ENCODE measurements around the gene CCDC197.

CCDC197 gene

GRCh38 chr14:93977790-93978581 is 19.1 kb upstream of the CCDC197 start:
- Histone ChIP-seq H3K4me3 (ENCODE audit: control insufficient read depth in 1 of 7, extremely low read depth in 1 of 7, insufficient read depth in 4 of 7, low read depth in 2 of 7, low read length in 6 of 7) (no peak overlapping the region), H3K27ac (ENCODE audit: insufficient read depth in 1 of 2, low read depth in 1 of 2, low read length in 2 of 2, poor library complexity in 1 of 2, severe bottlenecking in 2 of 2) (no peak overlapping the region), H3K36me3 (ENCODE audit: control insufficient read depth in 4 of 4, insufficient read depth in 4 of 4, low read length in 3 of 4) (no peaks in the 10 kb centered on the region), H3K9me3 (ENCODE audit: control extremely low read depth in 1 of 5, control insufficient read depth in 4 of 5, insufficient read depth in 2 of 5, low read depth in 1 of 5, low read length in 4 of 5) (peaks cover 0 to 11% (median 3%) of the 10 kb centered on the region in 5 experiments), H3K4me1 (ENCODE audit: control extremely low read depth in 1 of 4, control insufficient read depth in 4 of 4, insufficient read depth in 4 of 4, low read length in 3 of 4) (peaks cover 0 to 18% (median 10%) of the 10 kb centered on the region in 4 experiments), H3K27me3 (replicated peaks in 2 of 5; ENCODE audit: control insufficient read depth in 4 of 5, insufficient read depth in 5 of 5, low read length in 4 of 5) (no peaks in the 10 kb centered on the region)
- ChIA-PET POLR2A (no interaction called here), CTCF (interaction anchor here (0.9 to 30.4 kb wide), 4 partner anchors 13 to 35 kb away, joined by 3 to 632 read pairs (median 66); partner anchors contain the start of gene CCDC197)
- 93% methylated on average over 8 of the region's 11 CpGs for WGBS (ENCODE audit: insufficient coverage)
- peak in 2 of 3 donors; percentile 60 to 63 for DNase-seq

GRCh38 chr14:93978735-93979134 is 18.4 kb upstream of the CCDC197 start:
- DNase-seq: no peak

GRCh38 chr14:93980456-93981201 is 16.5 kb upstream of the CCDC197 start:
- ChIA-PET POLR2A (no interaction called here), CTCF (interaction anchor here (1.1 to 30.4 kb wide), 3 partner anchors 10 to 37 kb away, joined by 4 to 632 read pairs (median 130); partner anchors contain the start of gene CCDC197)
- H3K4me3 ChIP-seq (ENCODE audit: control insufficient read depth in 1 of 7, extremely low read depth in 1 of 7, insufficient read depth in 4 of 7, low read depth in 2 of 7, low read length in 6 of 7): no peak overlapping the region
- WGBS (ENCODE audit: insufficient coverage): 94% methylated on average over 9 of the region's 11 CpGs
- DNase-seq: no peak
- H3K27ac ChIP-seq (ENCODE audit: insufficient read depth in 1 of 2, low read depth in 1 of 2, low read length in 2 of 2, poor library complexity in 1 of 2, severe bottlenecking in 2 of 2): no peak overlapping the region
- peaks cover 0 to 1% (median 0%) of the 10 kb centered on the region in 5 experiments for H3K27me3 ChIP-seq (replicated peaks in 2 of 5; ENCODE audit: control insufficient read depth in 4 of 5, insufficient read depth in 5 of 5, low read length in 4 of 5)
- peaks cover 0 to 18% (median 10%) of the 10 kb centered on the region in 4 experiments for H3K4me1 ChIP-seq (ENCODE audit: control extremely low read depth in 1 of 4, control insufficient read depth in 4 of 4, insufficient read depth in 4 of 4, low read length in 3 of 4)
- no peaks in the 10 kb centered on the region for H3K36me3 ChIP-seq (ENCODE audit: control insufficient read depth in 4 of 4, insufficient read depth in 4 of 4, low read length in 3 of 4)
- peaks cover 0 to 11% (median 3%) of the 10 kb centered on the region in 5 experiments for H3K9me3 ChIP-seq (ENCODE audit: control extremely low read depth in 1 of 5, control insufficient read depth in 4 of 5, insufficient read depth in 2 of 5, low read depth in 1 of 5, low read length in 4 of 5)

More at GRCh38 chr14:93978735-93979134, 18.4 kb upstream of the CCDC197 start:
- peaks cover 0 to 18% (median 10%) of the 10 kb centered on the region in 4 experiments for H3K4me1 ChIP-seq (ENCODE audit: control extremely low read depth in 1 of 4, control insufficient read depth in 4 of 4, insufficient read depth in 4 of 4, low read length in 3 of 4)
- no peak overlapping the region for H3K4me3 ChIP-seq (ENCODE audit: control insufficient read depth in 1 of 7, extremely low read depth in 1 of 7, insufficient read depth in 4 of 7, low read depth in 2 of 7, low read length in 6 of 7)
- 100% methylated on average over 4 of the region's 4 CpGs for WGBS (ENCODE audit: insufficient coverage)
- H3K27me3 ChIP-seq (replicated peaks in 2 of 5; ENCODE audit: control insufficient read depth in 4 of 5, insufficient read depth in 5 of 5, low read length in 4 of 5): no peaks in the 10 kb centered on the region
- no peak overlapping the region for H3K27ac ChIP-seq (ENCODE audit: insufficient read depth in 1 of 2, low read depth in 1 of 2, low read length in 2 of 2, poor library complexity in 1 of 2, severe bottlenecking in 2 of 2)
- H3K36me3 ChIP-seq (ENCODE audit: control insufficient read depth in 4 of 4, insufficient read depth in 4 of 4, low read length in 3 of 4): no peaks in the 10 kb centered on the region
- H3K9me3 ChIP-seq (ENCODE audit: control extremely low read depth in 1 of 5, control insufficient read depth in 4 of 5, insufficient read depth in 2 of 5, low read depth in 1 of 5, low read length in 4 of 5): peaks cover 0 to 11% (median 3%) of the 10 kb centered on the region in 5 experiments
- ChIA-PET CTCF (interaction anchor here (0.9 to 30.4 kb wide), 5 partner anchors 8 to 36 kb away, joined by 3 to 632 read pairs (median 3); partner anchors contain the start of gene CCDC197), POLR2A (no interaction called here)

- WGBS (ENCODE audit: insufficient coverage): 98% methylated on average over 8 of the region's 9 CpGs
These were observed 15.5 kb upstream of the CCDC197 start for GRCh38 chr14:93981316-93982229.

GRCh38 chr14:93982230-93983007 is 14.7 kb upstream of the CCDC197 start:
- peaks cover 0 to 6% (median 2%) of the 10 kb centered on the region in 4 experiments for H3K4me1 ChIP-seq (ENCODE audit: control extremely low read depth in 1 of 4, control insufficient read depth in 4 of 4, insufficient read depth in 4 of 4, low read length in 3 of 4)
- H3K27ac ChIP-seq (ENCODE audit: insufficient read depth in 1 of 2, low read depth in 1 of 2, low read length in 2 of 2, poor library complexity in 1 of 2, severe bottlenecking in 2 of 2): no peak overlapping the region
- ChIA-PET CTCF (interaction anchor here (0.7 to 30.4 kb wide), 8 partner anchors 8 to 54 kb away, joined by 3 to 632 read pairs (median 4); partner anchors contain the start of gene CCDC197), POLR2A (no interaction called here)
- H3K9me3 ChIP-seq (ENCODE audit: control extremely low read depth in 1 of 5, control insufficient read depth in 4 of 5, insufficient read depth in 2 of 5, low read depth in 1 of 5, low read length in 4 of 5): peaks cover 0 to 11% (median 3%) of the 10 kb centered on the region in 5 experiments
- WGBS (ENCODE audit: insufficient coverage): 98% methylated on average over 6 of the region's 10 CpGs
- no peak for DNase-seq
- H3K4me3 ChIP-seq (ENCODE audit: control insufficient read depth in 1 of 7, extremely low read depth in 1 of 7, insufficient read depth in 4 of 7, low read depth in 2 of 7, low read length in 6 of 7): no peak overlapping the region
- H3K36me3 ChIP-seq (ENCODE audit: control insufficient read depth in 4 of 4, insufficient read depth in 4 of 4, low read length in 3 of 4): no peaks in the 10 kb centered on the region
- peaks cover 0 to 4% (median 0%) of the 10 kb centered on the region in 5 experiments for H3K27me3 ChIP-seq (replicated peaks in 2 of 5; ENCODE audit: control insufficient read depth in 4 of 5, insufficient read depth in 5 of 5, low read length in 4 of 5)

More at GRCh38 chr14:93981316-93982229, 15.5 kb upstream of the CCDC197 start:
- no peak for DNase-seq
- no peaks in the 10 kb centered on the region for H3K36me3 ChIP-seq (ENCODE audit: control insufficient read depth in 4 of 4, insufficient read depth in 4 of 4, low read length in 3 of 4)
- no peak overlapping the region for H3K4me3 ChIP-seq (ENCODE audit: control insufficient read depth in 1 of 7, extremely low read depth in 1 of 7, insufficient read depth in 4 of 7, low read depth in 2 of 7, low read length in 6 of 7)
- H3K27ac ChIP-seq (ENCODE audit: insufficient read depth in 1 of 2, low read depth in 1 of 2, low read length in 2 of 2, poor library complexity in 1 of 2, severe bottlenecking in 2 of 2): no peak overlapping the region
- H3K4me1 ChIP-seq (ENCODE audit: control extremely low read depth in 1 of 4, control insufficient read depth in 4 of 4, insufficient read depth in 4 of 4, low read length in 3 of 4): peaks cover 0 to 10% (median 3%) of the 10 kb centered on the region in 4 experiments
- H3K27me3 ChIP-seq (replicated peaks in 2 of 5; ENCODE audit: control insufficient read depth in 4 of 5, insufficient read depth in 5 of 5, low read length in 4 of 5): peaks cover 0 to 4% (median 0%) of the 10 kb centered on the region in 5 experiments
- H3K9me3 ChIP-seq (ENCODE audit: control extremely low read depth in 1 of 5, control insufficient read depth in 4 of 5, insufficient read depth in 2 of 5, low read depth in 1 of 5, low read length in 4 of 5): peaks cover 0 to 11% (median 3%) of the 10 kb centered on the region in 5 experiments
- POLR2A ChIA-PET: no interaction called here
- CTCF ChIA-PET: interaction anchor here (0.7 to 30.4 kb wide), 6 partner anchors 7 to 38 kb away, joined by 3 to 632 read pairs (median 8); partner anchors contain the start of gene CCDC197

GRCh38 chr14:93984070-93984469 is 13.0 kb upstream of the CCDC197 start:
- DNase-seq: no peak
- no peak overlapping the region for H3K4me3 ChIP-seq (ENCODE audit: control insufficient read depth in 1 of 7, extremely low read depth in 1 of 7, insufficient read depth in 4 of 7, low read depth in 2 of 7, low read length in 6 of 7)
- ChIA-PET POLR2A (no interaction called here), CTCF (interaction anchor here (2.5 to 30.4 kb wide), 4 partner anchors 10 to 41 kb away, joined by 8 to 632 read pairs (median 70); partner anchors contain the start of gene CCDC197)
- peaks cover 0 to 3% (median 0%) of the 10 kb centered on the region in 4 experiments for H3K4me1 ChIP-seq (ENCODE audit: control extremely low read depth in 1 of 4, control insufficient read depth in 4 of 4, insufficient read depth in 4 of 4, low read length in 3 of 4)
- 100% methylated on average over 1 of the region's 3 CpGs for WGBS (ENCODE audit: insufficient coverage)
- H3K36me3 ChIP-seq (ENCODE audit: control insufficient read depth in 4 of 4, insufficient read depth in 4 of 4, low read length in 3 of 4): no peaks in the 10 kb centered on the region
- H3K27ac ChIP-seq (ENCODE audit: insufficient read depth in 1 of 2, low read depth in 1 of 2, low read length in 2 of 2, poor library complexity in 1 of 2, severe bottlenecking in 2 of 2): no peak overlapping the region
- H3K9me3 ChIP-seq (ENCODE audit: control extremely low read depth in 1 of 5, control insufficient read depth in 4 of 5, insufficient read depth in 2 of 5, low read depth in 1 of 5, low read length in 4 of 5): no peaks in the 10 kb centered on the region
- H3K27me3 ChIP-seq (replicated peaks in 2 of 5; ENCODE audit: control insufficient read depth in 4 of 5, insufficient read depth in 5 of 5, low read length in 4 of 5): peaks cover 0 to 4% (median 0%) of the 10 kb centered on the region in 5 experiments

Data from common myeloid progenitor, CD34-positive (primary cell).